Measurements from ENCODE around the gene TP53I3.
A peak's percentile ranks its signal among the peaks of the same experiment; 100 is the strongest.

The TP53I3 gene

DNA sequence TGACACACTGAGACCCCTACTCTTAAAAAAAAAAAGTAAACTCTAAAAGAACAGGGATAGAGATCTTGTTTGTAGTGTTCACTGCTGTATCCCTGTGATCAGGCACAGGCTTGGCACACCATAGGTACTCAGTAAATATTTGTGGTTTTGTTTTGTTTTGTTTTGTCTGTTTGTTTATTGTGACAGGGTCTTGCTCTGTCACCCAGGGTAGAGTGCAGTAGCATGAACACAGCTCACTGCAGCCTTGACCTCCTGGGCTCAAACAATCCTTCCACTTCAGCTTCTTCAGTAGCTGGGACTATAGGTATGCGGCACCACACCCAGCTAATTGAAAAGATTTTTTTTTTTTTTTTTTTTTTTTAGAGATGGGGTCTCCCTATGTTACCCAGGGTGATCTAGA lies 31.7 kb downstream of the TP53I3 start:
- no CpG with 5 or more reads among the region's 1 CpG for WGBS, 2 experiments (ENCODE audit: insufficient coverage in 2 of 2)
- no peaks in the 10 kb centered on the region for H3K4me1 ChIP-seq (ENCODE audit: control insufficient read depth, insufficient read depth, low read length, poor library complexity, severe bottlenecking)
- no peaks in the 10 kb centered on the region for H3K9me3 ChIP-seq (ENCODE audit: control insufficient read depth, low read length)
- peaks cover 18% of the 10 kb centered on the region for H3K36me3 ChIP-seq (ENCODE audit: control insufficient read depth, insufficient read depth, low read length)
- H3K27ac ChIP-seq (ENCODE audit: low read depth, low read length, severe bottlenecking), result no peak overlapping the region
- no peak overlapping the region for H3K4me3 ChIP-seq (ENCODE audit: extremely low read depth, insufficient read depth, low read length, poor library complexity, severe bottlenecking)

DNA sequence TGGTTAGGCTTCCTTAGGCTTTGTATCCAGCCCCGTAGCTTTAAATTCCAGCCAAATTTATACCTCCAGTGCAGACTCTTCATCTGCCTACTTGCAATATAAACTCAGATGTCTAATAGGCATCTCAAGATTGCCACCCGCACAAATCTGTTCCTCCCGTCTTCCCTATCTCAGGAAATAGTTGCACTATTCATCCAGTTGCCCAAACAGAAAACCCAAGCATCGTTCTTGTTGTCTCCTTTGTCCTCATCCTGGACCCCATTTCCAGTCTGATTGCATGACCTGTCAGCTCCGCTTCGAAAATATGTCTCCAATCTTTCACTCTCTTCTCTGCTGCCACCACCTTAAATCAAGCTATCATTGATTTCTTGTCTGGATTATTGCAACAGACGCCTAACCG lies 32.8 kb downstream of the TP53I3 start:
- no peaks in the 10 kb centered on the region for H3K9me3 ChIP-seq (ENCODE audit: control insufficient read depth, low read length)
- WGBS, 2 experiments (ENCODE audit: insufficient coverage in 2 of 2), result 93 to 94% methylated on average over 6 of the region's 8 CpGs
- peaks cover 18% of the 10 kb centered on the region for H3K36me3 ChIP-seq (ENCODE audit: control insufficient read depth, insufficient read depth, low read length)
- no peak overlapping the region for H3K27ac ChIP-seq (ENCODE audit: low read depth, low read length, severe bottlenecking)
- H3K4me1 ChIP-seq (ENCODE audit: control insufficient read depth, insufficient read depth, low read length, poor library complexity, severe bottlenecking), result no peaks in the 10 kb centered on the region
- H3K4me3 ChIP-seq (ENCODE audit: extremely low read depth, insufficient read depth, low read length, poor library complexity, severe bottlenecking), result no peak overlapping the region

DNA sequence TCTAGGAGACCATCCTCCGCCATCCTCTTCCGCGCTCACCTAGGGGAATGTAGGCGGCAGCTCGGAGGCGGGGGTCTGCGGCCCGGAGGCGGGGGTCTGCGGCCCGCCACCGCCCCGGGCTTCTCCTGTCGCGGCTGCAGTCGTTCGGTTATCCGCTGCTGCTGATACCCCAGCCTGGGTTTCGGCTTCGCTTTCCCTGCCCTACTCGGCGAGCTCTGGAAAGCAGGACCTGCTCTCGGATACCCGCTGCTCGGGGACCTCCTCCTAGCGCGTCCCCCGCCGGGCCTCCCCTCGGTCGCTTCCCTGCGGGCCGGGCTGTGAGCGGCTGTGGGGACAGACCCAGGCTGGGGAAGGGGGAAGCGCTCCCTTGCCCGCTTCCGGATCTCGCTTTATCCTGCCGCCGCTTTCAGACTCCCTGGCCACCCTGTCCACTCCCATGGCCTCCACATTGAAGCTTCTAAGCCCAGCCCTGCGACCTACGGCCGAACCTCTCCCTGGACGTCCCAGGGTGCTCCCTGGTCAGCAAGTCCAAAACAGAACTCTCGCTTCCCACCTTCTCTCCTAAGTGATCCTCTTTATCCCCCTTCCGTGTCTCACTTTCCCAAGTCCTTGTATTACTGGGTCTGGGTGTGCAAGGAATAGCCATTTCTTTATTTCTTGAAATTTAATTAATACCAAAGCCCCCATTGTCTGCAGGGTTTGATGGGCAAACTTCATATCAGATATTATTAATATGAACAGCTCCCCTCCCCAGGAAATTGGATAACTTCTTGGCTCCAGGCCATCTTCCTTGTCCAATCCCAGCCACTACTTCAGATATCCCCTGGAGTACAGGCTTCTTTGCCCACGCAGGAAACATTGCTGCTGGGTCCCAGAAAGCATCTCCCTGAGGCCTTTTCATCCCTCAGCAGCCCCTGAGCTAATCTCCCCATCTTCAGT lies 34.3 kb downstream of the TP53I3 start:
- 3% methylated on average over 37 to 38 of the region's 47 CpGs for WGBS, 2 experiments (ENCODE audit: insufficient coverage in 2 of 2)
- H3K4me1 ChIP-seq (ENCODE audit: control insufficient read depth, insufficient read depth, low read length, poor library complexity, severe bottlenecking), result peaks cover 9% of the 10 kb centered on the region
- H3K36me3 ChIP-seq (ENCODE audit: control insufficient read depth, insufficient read depth, low read length), result peaks cover 13% of the 10 kb centered on the region
- H3K27ac ChIP-seq (ENCODE audit: low read depth, low read length, severe bottlenecking), result no peak overlapping the region
- peak overlapping the region; percentile 84 for H3K4me3 ChIP-seq (ENCODE audit: extremely low read depth, insufficient read depth, low read length, poor library complexity, severe bottlenecking)
- no peaks in the 10 kb centered on the region for H3K9me3 ChIP-seq (ENCODE audit: control insufficient read depth, low read length)

- Histone ChIP-seq H3K27ac (ENCODE audit: low read depth, low read length, severe bottlenecking) (no peak within 1 kb of the TSS), H3K9me3 (ENCODE audit: control insufficient read depth, low read length) (no peaks in the 10 kb centered on the region), H3K4me1 (ENCODE audit: control insufficient read depth, insufficient read depth, low read length, poor library complexity, severe bottlenecking) (peaks cover 9% of the 10 kb centered on the region), H3K36me3 (ENCODE audit: control insufficient read depth, insufficient read depth, low read length) (peaks cover 5% of the 10 kb centered on the region), H3K4me3 (ENCODE audit: extremely low read depth, insufficient read depth, low read length, poor library complexity, severe bottlenecking) (peak within 1 kb of the TSS; percentile 84)
- 0% methylated on average over 16 to 28 of the region's 52 CpGs for WGBS, 2 experiments (ENCODE audit: insufficient coverage in 2 of 2)
These were observed 35.1 kb downstream of the TP53I3 start, which contains the start of gene FKBP1B for GRCh38 chr2:24049485-24050021. FKBP1B (plus strand) TSS chr2:24049741; CDS start chr2:24049850, 109 bp downstream.

- 82 to 83% methylated on average over 15 to 16 of the region's 23 CpGs for WGBS, 2 experiments (ENCODE audit: insufficient coverage in 2 of 2)
These were observed 35.7 kb downstream of the TP53I3 start for GRCh38 chr2:24048769-24049484.

GRCh38 chr2:24047703-24048033 lies 37.0 kb downstream of the TP53I3 start:
- Histone ChIP-seq H3K4me1 (ENCODE audit: control insufficient read depth, insufficient read depth, low read length, poor library complexity, severe bottlenecking) (peaks cover 9% of the 10 kb centered on the region), H3K27ac (ENCODE audit: low read depth, low read length, severe bottlenecking) (no peak overlapping the region), H3K9me3 (ENCODE audit: control insufficient read depth, low read length) (no peaks in the 10 kb centered on the region), H3K4me3 (ENCODE audit: extremely low read depth, insufficient read depth, low read length, poor library complexity, severe bottlenecking) (peak overlapping the region; percentile 74), H3K36me3 (ENCODE audit: control insufficient read depth, insufficient read depth, low read length) (no peaks in the 10 kb centered on the region)
- WGBS, 2 experiments (ENCODE audit: insufficient coverage in 2 of 2), result 62 to 65% methylated on average over 6 of the region's 8 CpGs

More at GRCh38 chr2:24048769-24049484, 35.7 kb downstream of the TP53I3 start:
- Histone ChIP-seq H3K4me3 (ENCODE audit: extremely low read depth, insufficient read depth, low read length, poor library complexity, severe bottlenecking) (peak overlapping the region; percentile 84), H3K4me1 (ENCODE audit: control insufficient read depth, insufficient read depth, low read length, poor library complexity, severe bottlenecking) (peaks cover 9% of the 10 kb centered on the region), H3K27ac (ENCODE audit: low read depth, low read length, severe bottlenecking) (no peak overlapping the region), H3K9me3 (ENCODE audit: control insufficient read depth, low read length) (no peaks in the 10 kb centered on the region), H3K36me3 (ENCODE audit: control insufficient read depth, insufficient read depth, low read length) (no peaks in the 10 kb centered on the region)

DNA sequence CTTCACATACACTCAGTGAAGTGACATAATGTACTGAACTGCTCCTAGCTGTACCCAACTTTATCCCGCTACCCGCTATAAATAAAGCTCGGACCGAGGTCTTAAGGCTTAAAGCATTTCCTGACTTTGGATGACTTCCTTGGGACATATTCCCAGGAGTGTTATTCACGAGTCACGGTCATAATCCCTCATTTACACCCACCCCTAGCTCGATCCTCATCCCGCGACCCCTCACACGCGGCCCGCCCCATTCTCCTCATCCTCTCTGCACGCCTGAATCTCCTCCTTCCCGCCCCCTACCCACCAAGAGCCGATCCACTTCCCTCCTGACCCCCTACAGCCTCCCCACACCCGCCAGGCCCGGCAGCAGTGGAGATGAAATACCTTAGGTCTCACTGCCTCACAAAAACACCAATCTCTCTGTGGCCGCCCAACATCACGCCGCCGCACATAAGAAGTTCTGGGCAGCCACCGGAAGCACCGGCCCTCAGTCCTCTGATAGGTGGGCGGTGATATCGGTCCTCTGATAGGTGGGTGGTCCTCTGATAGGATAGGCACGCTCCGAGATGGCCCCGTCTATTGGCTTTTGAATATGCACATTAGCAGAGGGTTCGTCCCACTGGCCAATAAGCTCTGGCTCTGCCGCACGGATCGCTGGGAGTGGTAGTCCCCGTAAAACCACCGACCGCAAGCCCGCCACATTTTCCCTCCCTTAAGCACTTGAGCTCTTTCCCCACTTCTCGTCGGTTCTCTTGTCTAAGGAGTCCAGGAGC lies 37.5 kb downstream of the TP53I3 start, which contains the start of gene WDCP:
TSS of gene WDCP (minus strand) at position 462 of the 773 bp plus-strand sequence. CDS start 7,897 bp downstream, outside the sequence.
- H3K27ac ChIP-seq (ENCODE audit: low read depth, low read length, severe bottlenecking), result peak within 1 kb of the TSS; percentile 68
- 0 to 1% methylated on average over 28 to 30 of the region's 38 CpGs for WGBS, 2 experiments (ENCODE audit: insufficient coverage in 2 of 2)

DNA sequence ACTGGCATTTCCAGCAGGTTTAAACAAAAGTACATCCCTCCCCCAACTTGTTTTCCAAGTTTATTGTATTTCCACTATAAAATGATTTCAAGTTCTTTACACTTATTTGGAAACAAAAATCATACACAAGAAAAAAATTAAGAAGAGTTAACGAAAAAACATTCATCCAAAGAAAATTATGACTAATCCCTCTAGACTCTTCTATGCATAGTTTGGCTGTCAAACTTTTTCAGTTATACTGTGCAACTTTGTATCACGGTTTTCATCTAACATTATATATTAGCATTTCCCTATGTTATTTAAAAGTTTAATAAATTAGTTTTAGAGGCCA lies 38.1 kb downstream of the TP53I3 start:
- WGBS, 2 experiments (ENCODE audit: insufficient coverage in 2 of 2), result 0% methylated on average over 1 of the region's 2 CpGs; no CpG with 5 or more reads in 1 of the 2 experiments
- H3K36me3 ChIP-seq (ENCODE audit: control insufficient read depth, insufficient read depth, low read length), result no peaks in the 10 kb centered on the region
- no peaks in the 10 kb centered on the region for H3K9me3 ChIP-seq (ENCODE audit: control insufficient read depth, low read length)
- peak overlapping the region; percentile 74 for H3K4me3 ChIP-seq (ENCODE audit: extremely low read depth, insufficient read depth, low read length, poor library complexity, severe bottlenecking)
- peaks cover 9% of the 10 kb centered on the region for H3K4me1 ChIP-seq (ENCODE audit: control insufficient read depth, insufficient read depth, low read length, poor library complexity, severe bottlenecking)
- peak overlapping the region; percentile 68 for H3K27ac ChIP-seq (ENCODE audit: low read depth, low read length, severe bottlenecking)

More for the DNA sequence above, 37.5 kb downstream of the TP53I3 start, which contains the start of gene WDCP:
- Histone ChIP-seq H3K9me3 (ENCODE audit: control insufficient read depth, low read length) (no peaks in the 10 kb centered on the region), H3K4me1 (ENCODE audit: control insufficient read depth, insufficient read depth, low read length, poor library complexity, severe bottlenecking) (peaks cover 9% of the 10 kb centered on the region), H3K4me3 (ENCODE audit: extremely low read depth, insufficient read depth, low read length, poor library complexity, severe bottlenecking) (peak within 1 kb of the TSS; percentile 74), H3K36me3 (ENCODE audit: control insufficient read depth, insufficient read depth, low read length) (no peaks in the 10 kb centered on the region)

- WGBS, 2 experiments (ENCODE audit: insufficient coverage in 2 of 2), result 58 to 75% methylated on average over 2 of the region's 11 CpGs
These were observed 38.8 kb downstream of the TP53I3 start for GRCh38 chr2:24045511-24046508.

More at GRCh38 chr2:24045511-24046508, 38.8 kb downstream of the TP53I3 start:
- peak overlapping the region; percentile 74 for H3K4me3 ChIP-seq (ENCODE audit: extremely low read depth, insufficient read depth, low read length, poor library complexity, severe bottlenecking)
- H3K9me3 ChIP-seq (ENCODE audit: control insufficient read depth, low read length), result no peaks in the 10 kb centered on the region
- no peaks in the 10 kb centered on the region for H3K36me3 ChIP-seq (ENCODE audit: control insufficient read depth, insufficient read depth, low read length)
- H3K4me1 ChIP-seq (ENCODE audit: control insufficient read depth, insufficient read depth, low read length, poor library complexity, severe bottlenecking), result peaks cover 9% of the 10 kb centered on the region
- no peak overlapping the region for H3K27ac ChIP-seq (ENCODE audit: low read depth, low read length, severe bottlenecking)
